CD4-positive, alpha-beta T cell treated with Interleukin-10 for 1 hour (primary cell): ENCODE data around the gene FBXO47.
A peak's percentile ranks its signal among the peaks of the same experiment; 100 is the strongest.
"Not testable (repeated sequence)": the region's sequence is repeated elsewhere in the genome, so short reads cannot be mapped to it uniquely, and the experiment has no call there.

ENCODE experiments used
- DNase-seq: peaks from one replicate; pipeline ENCODE4 v3.0.0-alpha.2; 2020

FBXO47 gene

DNA sequence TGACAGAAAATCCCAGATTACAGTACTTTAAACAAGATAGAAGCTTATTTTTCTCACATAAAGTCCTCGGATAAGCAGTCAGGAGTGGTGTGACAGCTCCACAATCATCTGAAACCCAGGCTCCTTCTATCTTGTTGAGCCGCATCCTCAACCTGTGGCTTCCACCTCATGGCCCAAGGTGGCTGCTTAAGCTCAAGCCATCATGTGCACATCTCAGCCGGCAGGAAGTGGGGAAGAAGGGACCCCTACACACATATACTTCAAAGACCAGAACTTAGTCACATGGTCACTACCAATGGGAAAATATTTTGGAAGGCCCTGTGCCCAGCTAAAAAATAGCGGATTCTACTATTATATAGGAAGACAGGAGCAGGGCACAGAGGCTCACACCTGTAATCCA lies 11.0 kb upstream of the FBXO47 start:
- no peak for DNase-seq

DNA sequence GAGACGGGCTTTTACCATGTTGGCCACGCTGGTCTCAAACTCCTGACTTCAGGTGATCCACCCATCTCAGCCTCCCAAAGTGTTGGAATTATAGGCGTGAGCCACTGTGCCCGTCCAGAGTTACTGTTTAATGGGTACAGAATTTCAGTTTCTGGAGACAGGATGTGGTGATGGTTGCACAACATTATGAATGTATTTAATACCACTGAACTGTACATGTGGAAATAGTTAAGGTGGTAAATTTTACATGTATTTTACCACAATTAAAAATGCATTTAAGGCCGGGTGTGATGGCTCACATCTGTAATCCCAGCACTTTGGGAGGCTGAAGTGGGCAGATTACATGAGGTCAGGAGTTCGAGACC lies 9.0 kb upstream of the FBXO47 start:
- DNase-seq, result peak; percentile 18

DNA sequence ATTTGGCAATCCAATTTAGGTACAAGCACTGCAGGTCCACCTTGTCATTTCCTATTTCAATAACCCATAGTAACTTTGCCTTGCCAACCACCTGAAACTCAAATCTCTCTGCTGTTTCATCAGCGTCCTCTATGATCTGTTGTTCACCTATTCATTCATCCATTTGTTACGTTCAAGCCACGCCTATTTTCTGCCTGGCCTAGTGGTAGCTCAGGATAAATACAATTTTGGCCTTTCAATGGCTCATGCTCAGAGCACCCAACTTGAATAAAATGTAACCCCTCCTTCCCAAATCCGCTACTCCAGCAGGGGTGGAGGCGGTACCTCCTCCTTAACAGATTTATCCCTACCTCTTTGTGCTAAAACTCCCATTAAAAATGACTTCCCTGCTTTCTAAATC lies 3.6 kb upstream of the FBXO47 start:
- no peak for DNase-seq

GRCh38 chr17:38970128-38970527 lies 2.9 kb upstream of the FBXO47 start:
- DNase-seq, result no peak

DNA sequence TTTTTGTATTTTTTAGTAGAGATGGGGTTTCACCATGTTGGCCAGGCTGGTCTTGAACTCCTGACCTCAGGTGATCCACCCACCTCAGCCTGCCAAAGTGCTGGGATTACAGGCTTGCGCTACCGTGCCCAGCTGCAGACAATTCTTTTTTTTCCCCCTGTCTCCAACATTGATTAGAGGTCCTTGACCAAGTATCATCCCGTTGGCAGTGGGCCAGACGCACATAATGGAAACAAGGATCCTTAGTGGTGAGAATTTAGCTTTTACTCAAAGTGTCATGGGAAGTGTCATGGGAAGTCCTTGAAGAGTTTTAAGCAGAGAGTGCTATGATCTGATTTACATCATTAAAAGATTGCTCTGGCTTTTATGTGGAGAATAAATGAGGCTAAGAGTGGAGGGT lies 2.1 kb upstream of the FBXO47 start:
- DNase-seq, result no peak

- DNase-seq, result no peak
Observed at GRCh38 chr17:38961413-38961812, 5.8 kb downstream of the FBXO47 start.

GRCh38 chr17:38960402-38960801 lies 6.8 kb downstream of the FBXO47 start:
- no peak for DNase-seq

DNA sequence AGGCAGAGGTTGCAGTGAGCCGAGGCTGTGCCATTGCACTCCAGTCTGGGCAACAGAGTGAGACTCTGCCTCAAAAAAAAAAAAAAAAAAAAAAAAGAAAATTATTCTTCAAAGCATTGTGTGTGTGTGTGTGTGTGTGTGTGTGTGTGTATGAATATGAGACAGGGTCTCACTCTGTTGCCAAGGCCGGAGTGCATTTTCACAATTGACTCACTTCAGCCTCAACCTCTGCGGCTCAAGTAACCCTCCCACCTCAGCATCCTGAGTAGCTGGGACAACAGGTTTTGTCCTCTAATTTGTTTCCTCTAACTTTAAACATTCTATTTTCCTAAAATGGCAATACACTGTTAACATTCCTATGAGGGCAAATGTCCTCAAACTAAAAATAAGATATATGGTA lies 7.7 kb downstream of the FBXO47 start:
- no peak for DNase-seq

- DNase-seq, result no peak
Observed at GRCh38 chr17:38958756-38959155, 8.4 kb downstream of the FBXO47 start.

DNA sequence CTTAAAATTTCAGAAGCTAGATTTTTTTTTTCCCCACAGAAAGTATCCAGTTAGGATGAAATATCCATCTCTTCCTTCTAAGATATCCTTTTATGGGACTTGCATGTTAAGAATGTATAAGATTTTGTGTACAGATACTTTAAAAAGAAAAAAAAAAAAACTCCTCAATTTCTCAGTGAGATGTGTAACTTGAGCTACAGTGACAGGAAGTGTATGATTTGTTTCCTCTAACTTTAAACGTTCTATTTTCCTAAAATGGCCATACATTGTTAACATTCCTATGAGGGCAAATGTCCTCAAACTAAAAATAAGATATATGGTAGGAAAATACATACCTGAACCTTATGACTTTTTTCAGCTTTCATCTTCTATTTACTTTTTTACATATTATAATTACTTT lies 8.9 kb downstream of the FBXO47 start:
- DNase-seq, result no peak

GRCh38 chr17:38953800-38954199 lies 13.4 kb downstream of the FBXO47 start:
- not testable (repeated sequence) for DNase-seq

- DNase-seq, result no peak
Observed at GRCh38 chr17:38947189-38947588, 20.0 kb downstream of the FBXO47 start.

GRCh38 chr17:38943607-38944006 lies 23.6 kb downstream of the FBXO47 start:
- no peak for DNase-seq

DNA sequence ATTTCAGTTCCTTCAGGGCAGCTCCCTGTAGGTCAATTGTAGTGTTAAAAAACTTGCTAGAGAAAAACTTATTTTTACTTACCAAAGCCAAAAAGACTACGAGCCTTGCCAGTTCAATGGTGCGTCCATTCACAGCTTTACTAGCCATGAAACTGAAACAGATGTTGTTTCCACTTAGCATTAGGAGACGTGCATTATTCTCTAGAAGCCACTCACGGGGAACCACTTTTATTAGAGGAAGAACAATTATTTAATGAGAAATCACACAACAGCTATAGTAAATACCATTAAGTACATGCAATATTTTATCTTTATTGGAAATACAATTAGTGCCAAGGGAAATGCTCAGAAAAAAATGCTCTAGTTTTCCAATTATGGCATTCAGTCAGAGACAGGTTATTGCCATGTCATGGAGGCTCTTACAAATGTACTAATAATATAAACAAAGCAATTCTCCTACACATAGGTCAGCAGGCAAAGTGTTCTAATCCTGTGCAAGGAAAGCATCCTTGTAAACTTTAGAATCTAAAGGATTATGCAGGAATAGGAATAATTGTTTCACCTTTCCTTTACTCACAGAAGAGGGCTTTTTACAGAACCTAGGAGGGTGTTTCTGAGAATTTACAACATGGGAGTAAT lies 24.4 kb downstream of the FBXO47 start:
- DNase-seq, result no peak

DNA sequence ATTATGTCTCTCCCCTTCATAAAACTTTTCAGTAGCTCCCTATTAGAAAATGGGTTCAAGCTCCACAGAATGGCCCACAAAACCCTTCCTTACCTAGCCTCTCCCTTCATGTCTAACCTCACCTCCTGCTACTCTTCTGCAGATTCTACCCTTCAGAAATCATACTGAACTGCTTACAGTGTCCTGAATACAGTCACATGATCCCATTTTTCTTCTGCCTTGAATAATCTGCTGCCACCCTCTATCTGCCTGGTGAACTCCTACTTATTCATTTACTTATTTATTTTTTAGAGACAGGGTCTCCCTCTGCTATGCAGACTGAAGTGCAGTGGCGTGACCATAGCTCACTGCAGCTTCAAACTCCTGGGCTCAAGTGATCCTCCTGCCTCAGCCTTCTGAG lies 26.8 kb downstream of the FBXO47 start:
- no peak for DNase-seq

- DNase-seq, result no peak
Observed at GRCh38 chr17:38939987-38940386, 27.2 kb downstream of the FBXO47 start.

- not testable (repeated sequence) for DNase-seq
Observed at GRCh38 chr17:38933962-38934361, 33.2 kb downstream of the FBXO47 start.

GRCh38 chr17:38930782-38931181 lies 36.4 kb downstream of the FBXO47 start:
- not testable (repeated sequence) for DNase-seq

GRCh38 chr17:38926293-38927070 lies 40.7 kb downstream of the FBXO47 start:
- no peak for DNase-seq

GRCh38 chr17:38925263-38925995 lies 41.8 kb downstream of the FBXO47 start, which contains the start of gene LASP1NB:
LASP1NB (plus strand) TSS chr17:38925614.
- DNase-seq, result peak; percentile 46

- DNase-seq, result no peak
Observed at GRCh38 chr17:38922538-38923297, 44.5 kb downstream of the FBXO47 start.

DNA sequence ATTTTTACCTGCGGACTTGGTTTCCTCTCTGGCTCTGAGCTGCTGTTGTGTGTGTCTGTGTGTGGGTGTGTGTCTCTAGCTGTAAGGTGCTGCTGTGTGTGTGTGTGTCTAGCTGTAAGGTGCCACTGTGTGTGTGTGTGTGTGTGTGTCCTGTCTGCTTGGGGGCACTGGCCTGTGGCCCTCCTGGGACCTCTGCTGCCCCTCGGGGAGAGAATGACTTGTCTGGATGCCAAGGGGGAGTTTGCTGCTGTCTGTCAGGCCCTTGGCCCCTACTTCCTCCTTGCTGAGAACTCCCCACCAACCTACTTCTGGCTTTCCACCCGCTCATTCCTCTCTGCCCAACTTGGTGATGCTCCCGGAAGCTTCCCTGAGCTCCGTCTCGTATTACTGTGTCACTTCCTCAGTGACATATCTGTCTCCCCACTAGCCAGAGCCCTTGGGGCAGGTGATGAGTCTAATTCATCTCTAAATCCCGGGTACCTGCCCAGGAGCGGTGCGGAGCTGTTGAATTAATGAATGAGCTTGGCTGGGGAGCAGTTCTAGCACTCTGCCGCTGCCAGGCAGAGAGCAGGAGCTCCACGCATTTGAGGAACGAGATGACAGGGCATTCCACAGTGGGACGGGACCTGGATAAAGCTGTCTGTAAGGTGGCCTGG lies 45.3 kb downstream of the FBXO47 start:
- no peak for DNase-seq
